Measurements from ENCODE around the gene ADAM11.
"Not testable (repeated sequence)": the region's sequence is repeated elsewhere in the genome, so short reads cannot be mapped to it uniquely, and the experiment has no call there.

The ADAM11 gene

DNA sequence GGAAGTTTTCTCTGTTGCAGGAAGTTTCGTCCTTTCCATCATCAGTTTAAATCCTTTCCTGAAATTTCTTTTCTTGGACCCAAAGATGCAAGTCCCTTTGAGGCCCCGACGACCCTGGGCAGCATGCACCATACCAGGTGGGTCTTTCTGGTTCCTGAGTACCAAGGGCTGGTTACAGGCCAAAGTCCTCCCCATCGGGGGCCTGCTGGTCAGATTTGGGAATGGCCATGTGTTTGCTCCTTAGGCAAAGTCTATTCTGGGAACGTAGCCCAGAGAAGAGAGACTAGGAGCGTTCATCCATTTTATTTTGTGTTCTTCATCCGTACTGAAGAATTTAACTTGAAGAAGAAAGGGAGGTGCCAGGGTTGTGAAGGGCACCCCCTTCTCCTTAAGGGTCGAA is 17.5 kb upstream of the ADAM11 start:
- no peak overlapping the region for H3K4me3 ChIP-seq (ENCODE audit: low read depth, low read length)
- no peak overlapping the region for H2BK12ac ChIP-seq (ENCODE audit: low read length)
- H3K9me3 ChIP-seq (ENCODE audit: insufficient read depth, low read depth, low read length) = peaks cover 1% of the 10 kb centered on the region
- H2AFZ ChIP-seq (ENCODE audit: insufficient read depth, low read length, poor library complexity) = no peak overlapping the region
- no peak overlapping the region for H2BK120ac ChIP-seq (ENCODE audit: insufficient read depth, low read length, poor library complexity)
- H3K27ac ChIP-seq (ENCODE audit: low read depth, low read length) = no peak overlapping the region
- no peaks in the 10 kb centered on the region for H3K27me3 ChIP-seq (ENCODE audit: insufficient read depth, low read length)
- no peak overlapping the region for H3K9ac ChIP-seq (ENCODE audit: low read length)
- no peaks in the 10 kb centered on the region for H3K79me2 ChIP-seq (ENCODE audit: control insufficient read depth, insufficient read depth, low read length, poor library complexity)
- no CpG with 5 or more reads among the region's 8 CpGs for WGBS (ENCODE audit: extremely low coverage, insufficient coverage, insufficient read length)
- no peak overlapping the region for H3K18ac ChIP-seq (ENCODE audit: low read length)
- no peak overlapping the region for H3K4ac ChIP-seq (ENCODE audit: low read depth, low read length)
- H3K4me1 ChIP-seq (ENCODE audit: control insufficient read depth in 1 of 2, insufficient read depth in 2 of 2, low read length in 2 of 2) = no peaks in the 10 kb centered on the region
- no peak overlapping the region for H4K8ac ChIP-seq (ENCODE audit: low read depth, low read length)
- H3K23ac ChIP-seq (ENCODE audit: low read length) = no peak overlapping the region
- H2BK5ac ChIP-seq (ENCODE audit: low read depth, low read length, poor library complexity) = no peak overlapping the region
- no peak overlapping the region for H4K91ac ChIP-seq (ENCODE audit: low read depth, low read length)
- no peaks in the 10 kb centered on the region for H3K79me1 ChIP-seq (ENCODE audit: low read length)
- no peak overlapping the region for H3K4me2 ChIP-seq (ENCODE audit: low read length)
- H4K12ac ChIP-seq (ENCODE audit: low read depth, low read length) = no peak overlapping the region
- H3K36me3 ChIP-seq (ENCODE audit: control insufficient read depth in 1 of 2, insufficient read depth in 2 of 2, low read length in 2 of 2) = peaks cover 13 to 27% of the 10 kb centered on the region in 2 experiments
- no peak for DNase-seq
- H2AK5ac ChIP-seq (ENCODE audit: low read length) = no peak overlapping the region
- H3K14ac ChIP-seq (ENCODE audit: low read length) = no peak overlapping the region

DNA sequence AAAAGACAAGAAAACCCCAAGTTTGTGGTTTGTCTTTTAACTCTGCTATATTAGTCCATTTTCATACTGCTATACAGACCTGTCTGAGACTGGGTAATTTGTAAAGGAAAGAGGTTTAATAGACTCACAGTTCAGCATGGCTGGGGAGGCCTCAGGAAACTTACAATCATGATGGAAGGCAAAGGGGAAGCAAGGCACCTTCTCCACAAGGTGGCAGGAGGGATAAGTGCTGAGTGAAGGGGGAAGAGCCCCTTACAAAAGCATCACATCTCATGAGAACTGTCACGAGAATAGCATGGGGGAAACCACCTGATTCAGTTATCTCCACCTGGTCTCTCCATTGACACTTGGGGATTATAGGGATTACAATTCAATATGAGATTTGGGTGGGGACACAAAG is 13.5 kb upstream of the ADAM11 start:
- Histone ChIP-seq H2BK5ac (ENCODE audit: low read depth, low read length, poor library complexity) (no peak overlapping the region), H3K36me3 (ENCODE audit: control insufficient read depth in 1 of 2, insufficient read depth in 2 of 2, low read length in 2 of 2) (peaks cover 35 to 36% of the 10 kb centered on the region in 2 experiments), H3K27ac (ENCODE audit: low read depth, low read length) (no peak overlapping the region), H3K14ac (ENCODE audit: low read length) (no peak overlapping the region), H3K27me3 (ENCODE audit: insufficient read depth, low read length) (no peaks in the 10 kb centered on the region), H2AK5ac (ENCODE audit: low read length) (no peak overlapping the region), H4K91ac (ENCODE audit: low read depth, low read length) (no peak overlapping the region), H2AFZ (ENCODE audit: insufficient read depth, low read length, poor library complexity) (no peak overlapping the region), H4K12ac (ENCODE audit: low read depth, low read length) (no peak overlapping the region), H3K79me1 (ENCODE audit: low read length) (no peaks in the 10 kb centered on the region), H3K18ac (ENCODE audit: low read length) (no peak overlapping the region), H3K4ac (ENCODE audit: low read depth, low read length) (no peak overlapping the region), H3K23ac (ENCODE audit: low read length) (no peak overlapping the region), H3K79me2 (ENCODE audit: control insufficient read depth, insufficient read depth, low read length, poor library complexity) (no peaks in the 10 kb centered on the region), H3K9ac (ENCODE audit: low read length) (no peak overlapping the region), H3K4me2 (ENCODE audit: low read length) (no peak overlapping the region), H2BK120ac (ENCODE audit: insufficient read depth, low read length, poor library complexity) (no peak overlapping the region), H3K4me1 (ENCODE audit: control insufficient read depth in 1 of 2, insufficient read depth in 2 of 2, low read length in 2 of 2) (no peaks in the 10 kb centered on the region), H3K4me3 (ENCODE audit: low read depth, low read length) (no peak overlapping the region), H3K9me3 (ENCODE audit: insufficient read depth, low read depth, low read length) (no peaks in the 10 kb centered on the region), H4K8ac (ENCODE audit: low read depth, low read length) (no peak overlapping the region), H2BK12ac (ENCODE audit: low read length) (no peak overlapping the region)
- DNase-seq = no peak
- no CpG with 5 or more reads among the region's 1 CpG for WGBS (ENCODE audit: extremely low coverage, insufficient coverage, insufficient read length)

DNA sequence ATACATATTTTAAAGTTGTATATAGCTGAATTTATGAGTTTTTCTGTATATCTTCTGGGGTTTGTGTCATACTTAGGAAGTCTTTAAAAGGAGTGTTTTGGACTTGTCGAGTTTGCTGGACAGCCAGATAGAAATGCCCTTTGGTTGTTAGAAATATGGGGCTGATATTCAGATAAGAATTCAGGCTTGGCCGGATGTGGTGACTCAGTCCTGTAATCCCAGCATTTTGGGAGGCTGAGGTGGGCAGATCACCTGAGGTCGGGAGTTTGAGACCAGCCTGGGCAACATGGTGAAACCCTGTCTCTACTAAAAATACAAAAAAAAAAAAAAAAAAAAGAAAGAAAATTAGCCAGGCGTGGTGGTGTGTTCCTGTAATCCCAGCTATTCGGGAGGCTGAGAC is 13.1 kb upstream of the ADAM11 start:
- not testable (repeated sequence) for H2AK5ac ChIP-seq (ENCODE audit: low read length); H2BK120ac ChIP-seq (ENCODE audit: insufficient read depth, low read length, poor library complexity); H3K9ac ChIP-seq (ENCODE audit: low read length); H2BK12ac ChIP-seq (ENCODE audit: low read length); H4K91ac ChIP-seq (ENCODE audit: low read depth, low read length); H4K12ac ChIP-seq (ENCODE audit: low read depth, low read length); H3K79me1 ChIP-seq (ENCODE audit: low read length); H4K8ac ChIP-seq (ENCODE audit: low read depth, low read length); H2BK5ac ChIP-seq (ENCODE audit: low read depth, low read length, poor library complexity); H3K4me3 ChIP-seq (ENCODE audit: low read depth, low read length); H3K9me3 ChIP-seq (ENCODE audit: insufficient read depth, low read depth, low read length); H2AFZ ChIP-seq (ENCODE audit: insufficient read depth, low read length, poor library complexity); H3K79me2 ChIP-seq (ENCODE audit: control insufficient read depth, insufficient read depth, low read length, poor library complexity); H3K4me2 ChIP-seq (ENCODE audit: low read length); H3K4me1 ChIP-seq (ENCODE audit: control insufficient read depth in 1 of 2, insufficient read depth in 2 of 2, low read length in 2 of 2); H3K23ac ChIP-seq (ENCODE audit: low read length); H3K4ac ChIP-seq (ENCODE audit: low read depth, low read length); H3K18ac ChIP-seq (ENCODE audit: low read length); H3K27me3 ChIP-seq (ENCODE audit: insufficient read depth, low read length); H3K27ac ChIP-seq (ENCODE audit: low read depth, low read length); H3K14ac ChIP-seq (ENCODE audit: low read length)
- peaks cover 39 to 40% of the 10 kb centered on the region in 2 experiments for H3K36me3 ChIP-seq (ENCODE audit: control insufficient read depth in 1 of 2, insufficient read depth in 2 of 2, low read length in 2 of 2)
- DNase-seq = peak in 1 of 2 donors; percentile 30
- no CpG with 5 or more reads among the region's 5 CpGs for WGBS (ENCODE audit: extremely low coverage, insufficient coverage, insufficient read length)

DNA sequence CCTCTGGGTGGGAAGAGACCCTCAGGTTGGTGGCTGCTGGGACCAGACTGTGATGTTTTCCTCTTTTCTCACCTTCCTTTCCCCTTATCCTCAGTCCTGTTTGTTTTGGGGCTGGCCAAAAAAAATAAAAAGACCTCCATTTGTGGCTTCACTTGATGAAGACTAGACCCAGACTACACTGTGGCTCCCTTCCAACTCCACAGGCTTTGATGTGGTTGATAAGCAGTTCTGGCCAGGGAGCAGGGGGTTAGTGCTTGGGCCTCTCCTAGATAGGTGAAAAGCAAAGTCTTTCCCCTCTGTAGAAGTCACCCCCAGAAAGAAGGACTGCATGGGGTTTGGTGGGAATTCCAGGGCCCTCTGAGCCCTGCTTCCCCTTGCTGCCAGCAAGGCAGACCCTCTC is 11.2 kb upstream of the ADAM11 start:
- Histone ChIP-seq H3K4ac (ENCODE audit: low read depth, low read length) (no peak overlapping the region), H3K79me2 (ENCODE audit: control insufficient read depth, insufficient read depth, low read length, poor library complexity) (no peaks in the 10 kb centered on the region), H3K9me3 (ENCODE audit: insufficient read depth, low read depth, low read length) (no peaks in the 10 kb centered on the region), H2BK120ac (ENCODE audit: insufficient read depth, low read length, poor library complexity) (no peak overlapping the region), H4K91ac (ENCODE audit: low read depth, low read length) (no peak overlapping the region), H3K23ac (ENCODE audit: low read length) (no peak overlapping the region), H3K9ac (ENCODE audit: low read length) (no peak overlapping the region), H2AFZ (ENCODE audit: insufficient read depth, low read length, poor library complexity) (no peak overlapping the region), H4K8ac (ENCODE audit: low read depth, low read length) (no peak overlapping the region), H3K18ac (ENCODE audit: low read length) (no peak overlapping the region), H3K4me2 (ENCODE audit: low read length) (no peak overlapping the region), H3K4me1 (ENCODE audit: control insufficient read depth in 1 of 2, insufficient read depth in 2 of 2, low read length in 2 of 2) (no peaks in the 10 kb centered on the region), H3K36me3 (ENCODE audit: control insufficient read depth in 1 of 2, insufficient read depth in 2 of 2, low read length in 2 of 2) (peaks cover 42 to 43% of the 10 kb centered on the region in 2 experiments), H3K27ac (ENCODE audit: low read depth, low read length) (no peak overlapping the region), H2AK5ac (ENCODE audit: low read length) (no peak overlapping the region), H2BK12ac (ENCODE audit: low read length) (no peak overlapping the region), H2BK5ac (ENCODE audit: low read depth, low read length, poor library complexity) (no peak overlapping the region), H3K79me1 (ENCODE audit: low read length) (no peaks in the 10 kb centered on the region), H3K14ac (ENCODE audit: low read length) (no peak overlapping the region), H4K12ac (ENCODE audit: low read depth, low read length) (no peak overlapping the region), H3K27me3 (ENCODE audit: insufficient read depth, low read length) (no peaks in the 10 kb centered on the region), H3K4me3 (ENCODE audit: low read depth, low read length) (no peak overlapping the region)
- DNase-seq = no peak

Measured in trophoblast cell (in vitro differentiated cells and primary cell).